GM19035 (cell line): ENCODE measurements around the gene EMILIN1.

Experiments
- ATAC-seq: cut with Tn5 transposase; IDR thresholded peaks from one replicate; pipeline ENCODE4 v1.9.1; 2021; ENCODE audit not compliant: unreplicated experiment

Gene EMILIN1

DNA sequence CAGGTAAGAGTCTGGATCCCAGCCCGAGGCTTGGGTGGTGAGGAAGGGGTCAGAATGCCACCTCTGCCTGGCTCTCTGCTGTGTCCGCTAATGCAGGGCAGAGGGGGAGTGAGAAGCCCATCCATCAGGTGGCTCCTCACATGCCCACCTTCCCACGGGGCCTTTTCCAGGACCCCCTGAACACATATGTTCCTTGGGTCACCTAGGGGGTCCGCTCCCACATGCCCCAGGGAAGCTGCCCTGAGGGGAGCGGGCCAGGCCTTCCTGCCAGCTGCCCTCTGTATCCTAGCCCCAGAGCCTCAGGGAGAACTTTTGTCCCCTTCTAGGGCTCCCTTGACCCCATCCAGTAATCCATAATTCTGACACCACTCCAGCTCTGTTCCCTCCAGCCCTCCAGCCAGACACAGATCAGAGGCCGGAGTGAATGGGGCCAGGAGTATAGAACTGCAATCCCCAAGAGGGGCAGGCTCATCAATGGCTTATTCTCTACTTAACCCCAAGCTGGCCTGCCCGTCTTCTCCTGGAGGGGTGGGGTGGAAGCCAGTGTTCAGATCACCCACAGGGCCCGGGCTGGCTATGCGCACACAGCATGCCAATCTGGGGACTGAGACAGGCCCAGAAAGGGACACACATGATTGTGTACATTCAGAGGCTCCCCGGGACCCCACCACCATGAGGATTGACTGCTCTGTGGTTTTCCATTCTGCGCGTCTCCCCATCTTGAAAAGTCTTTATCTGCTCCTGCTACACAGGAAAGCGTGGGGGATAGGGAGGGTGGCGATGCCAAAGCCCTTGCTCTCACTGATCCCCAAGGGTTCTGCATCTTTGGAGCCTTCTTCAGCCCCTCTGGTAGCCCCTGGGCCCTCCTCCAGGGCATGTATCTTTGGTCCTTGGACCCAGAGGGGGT is 1.1 kb downstream of the EMILIN1 start:
- no peak for ATAC-seq

DNA sequence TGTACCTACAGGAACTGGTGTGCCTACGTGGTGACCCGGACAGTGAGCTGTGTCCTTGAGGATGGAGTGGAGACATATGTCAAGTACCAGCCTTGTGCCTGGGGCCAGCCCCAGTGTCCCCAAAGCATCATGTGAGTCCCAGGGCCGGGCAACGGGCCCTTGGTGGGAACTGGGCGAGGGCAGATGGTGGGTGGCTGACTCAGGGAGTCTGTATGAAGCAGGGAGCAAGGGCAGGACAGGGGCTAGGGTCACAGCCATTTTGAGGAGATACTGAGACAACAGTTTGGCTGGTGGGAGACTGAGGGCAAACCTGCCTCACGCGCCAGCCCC is 1.7 kb downstream of the EMILIN1 start:
- ATAC-seq, result no peak

DNA sequence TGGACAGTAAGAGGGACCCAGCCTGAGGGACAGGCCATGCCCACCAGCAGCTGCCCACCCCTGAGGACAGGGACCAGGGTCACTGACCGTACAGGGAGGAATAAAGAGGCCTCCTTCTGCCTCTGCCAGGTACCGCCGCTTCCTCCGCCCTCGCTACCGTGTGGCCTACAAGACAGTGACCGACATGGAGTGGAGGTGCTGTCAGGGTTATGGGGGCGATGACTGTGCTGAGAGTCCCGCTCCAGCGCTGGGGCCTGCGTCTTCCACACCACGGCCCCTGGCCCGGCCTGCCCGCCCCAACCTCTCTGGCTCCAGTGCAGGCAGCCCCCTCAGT is 2.2 kb downstream of the EMILIN1 start:
- no peak for ATAC-seq

DNA sequence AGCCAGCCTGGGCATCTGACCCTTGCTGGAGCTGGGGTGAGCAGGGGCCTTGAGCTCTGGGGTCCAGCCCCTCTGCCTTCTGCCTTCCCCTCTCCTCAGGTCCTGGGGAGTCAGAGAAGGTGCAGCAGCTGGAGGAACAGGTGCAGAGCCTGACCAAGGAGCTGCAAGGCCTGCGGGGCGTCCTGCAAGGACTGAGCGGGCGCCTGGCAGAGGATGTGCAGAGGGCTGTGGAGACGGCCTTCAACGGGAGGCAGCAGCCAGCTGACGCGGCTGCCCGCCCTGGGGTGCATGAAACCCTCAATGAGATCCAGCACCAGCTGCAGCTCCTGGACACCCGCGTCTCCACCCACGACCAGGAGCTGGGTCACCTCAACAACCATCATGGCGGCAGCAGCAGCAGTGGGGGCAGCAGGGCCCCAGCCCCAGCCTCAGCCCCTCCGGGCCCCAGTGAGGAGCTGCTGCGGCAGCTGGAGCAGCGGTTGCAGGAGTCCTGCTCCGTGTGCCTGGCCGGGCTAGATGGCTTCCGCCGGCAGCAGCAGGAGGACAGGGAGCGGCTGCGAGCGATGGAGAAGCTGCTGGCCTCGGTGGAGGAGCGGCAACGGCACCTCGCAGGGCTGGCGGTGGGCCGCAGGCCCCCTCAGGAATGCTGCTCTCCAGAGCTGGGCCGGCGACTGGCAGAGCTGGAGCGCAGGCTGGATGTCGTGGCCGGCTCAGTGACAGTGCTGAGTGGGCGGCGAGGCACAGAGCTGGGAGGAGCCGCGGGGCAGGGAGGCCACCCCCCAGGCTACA is 3.8 kb downstream of the EMILIN1 start:
- ATAC-seq, result no peak

DNA sequence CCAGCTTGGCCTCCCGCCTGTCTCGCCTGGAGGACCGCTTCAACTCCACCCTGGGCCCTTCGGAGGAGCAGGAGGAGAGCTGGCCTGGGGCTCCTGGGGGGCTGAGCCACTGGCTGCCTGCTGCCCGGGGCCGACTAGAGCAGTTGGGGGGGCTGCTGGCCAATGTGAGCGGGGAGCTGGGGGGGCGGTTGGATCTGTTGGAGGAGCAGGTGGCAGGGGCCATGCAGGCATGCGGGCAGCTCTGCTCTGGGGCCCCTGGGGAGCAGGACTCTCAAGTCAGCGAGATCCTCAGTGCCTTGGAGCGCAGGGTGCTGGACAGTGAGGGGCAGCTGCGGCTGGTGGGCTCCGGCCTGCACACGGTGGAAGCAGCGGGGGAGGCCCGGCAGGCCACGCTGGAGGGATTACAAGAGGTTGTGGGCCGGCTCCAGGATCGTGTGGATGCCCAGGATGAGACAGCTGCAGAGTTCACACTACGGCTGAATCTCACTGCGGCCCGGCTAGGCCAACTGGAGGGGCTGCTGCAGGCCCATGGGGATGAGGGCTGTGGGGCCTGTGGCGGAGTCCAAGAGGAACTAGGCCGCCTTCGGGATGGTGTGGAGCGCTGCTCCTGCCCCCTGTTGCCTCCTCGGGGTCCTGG is 4.5 kb downstream of the EMILIN1 start:
- ATAC-seq, result no peak

DNA sequence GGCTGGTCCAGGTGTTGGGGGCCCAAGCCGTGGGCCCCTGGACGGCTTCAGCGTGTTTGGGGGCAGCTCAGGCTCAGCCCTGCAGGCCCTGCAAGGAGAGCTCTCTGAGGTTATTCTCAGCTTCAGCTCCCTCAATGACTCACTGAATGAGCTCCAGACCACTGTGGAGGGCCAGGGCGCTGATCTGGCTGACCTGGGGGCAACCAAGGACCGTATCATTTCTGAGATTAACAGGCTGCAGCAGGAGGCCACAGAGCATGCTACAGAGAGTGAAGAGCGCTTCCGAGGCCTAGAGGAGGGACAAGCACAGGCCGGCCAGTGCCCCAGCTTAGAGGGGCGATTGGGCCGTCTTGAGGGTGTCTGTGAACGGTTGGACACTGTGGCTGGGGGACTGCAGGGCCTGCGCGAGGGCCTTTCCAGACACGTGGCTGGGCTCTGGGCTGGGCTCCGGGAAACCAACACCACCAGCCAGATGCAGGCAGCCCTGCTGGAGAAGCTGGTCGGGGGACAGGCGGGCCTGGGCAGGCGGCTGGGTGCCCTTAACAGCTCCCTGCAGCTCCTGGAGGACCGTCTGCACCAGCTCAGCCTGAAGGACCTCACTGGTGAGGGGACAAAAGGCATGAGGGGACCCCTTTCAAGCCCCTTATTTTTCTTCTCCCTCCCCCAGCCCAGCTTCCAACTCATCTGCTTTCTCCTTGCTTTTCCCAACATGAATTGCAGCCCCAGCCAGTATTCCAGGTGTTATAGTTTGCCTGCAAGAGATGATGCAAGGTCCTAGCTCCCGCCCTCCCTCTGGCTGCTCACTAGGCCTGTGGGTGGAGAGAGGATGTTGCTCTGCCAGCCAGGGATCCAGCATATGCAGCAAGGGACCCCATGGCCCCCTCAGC is 5.2 kb downstream of the EMILIN1 start:
- no peak for ATAC-seq

DNA sequence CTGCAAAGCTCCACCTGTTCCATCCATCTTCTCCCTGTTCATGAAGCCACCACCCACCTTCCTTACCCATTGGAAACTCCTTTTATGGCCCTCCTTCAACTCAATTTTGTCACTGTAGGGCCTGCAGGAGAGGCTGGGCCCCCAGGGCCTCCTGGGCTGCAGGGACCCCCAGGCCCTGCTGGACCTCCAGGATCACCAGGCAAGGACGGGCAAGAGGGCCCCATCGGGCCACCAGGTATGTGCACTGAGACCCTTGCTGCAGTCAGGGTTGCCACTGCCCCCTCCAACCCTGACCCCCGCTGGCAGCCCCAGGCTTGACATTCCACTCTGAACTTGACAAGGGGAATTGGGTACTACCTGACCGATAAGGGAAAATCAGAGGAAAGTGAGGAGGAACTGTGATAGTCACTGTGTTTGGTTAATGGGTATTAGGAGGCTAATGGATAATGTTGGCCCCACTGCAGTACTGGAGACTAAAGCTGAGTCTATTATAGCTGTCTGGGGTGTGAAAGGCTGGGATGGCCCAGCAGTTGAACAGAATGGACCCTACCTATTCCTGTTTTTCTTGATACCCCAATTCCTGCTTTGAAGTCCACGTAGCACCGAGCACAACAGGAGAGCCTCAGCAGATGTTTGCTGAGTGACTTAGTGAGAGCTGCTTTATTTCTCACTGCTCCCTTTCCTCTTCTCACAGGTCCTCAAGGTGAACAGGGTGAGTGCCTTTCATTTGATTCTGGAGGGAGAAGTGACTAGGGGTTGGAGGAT is 6.1 kb downstream of the EMILIN1 start:
- ATAC-seq, result no peak

DNA sequence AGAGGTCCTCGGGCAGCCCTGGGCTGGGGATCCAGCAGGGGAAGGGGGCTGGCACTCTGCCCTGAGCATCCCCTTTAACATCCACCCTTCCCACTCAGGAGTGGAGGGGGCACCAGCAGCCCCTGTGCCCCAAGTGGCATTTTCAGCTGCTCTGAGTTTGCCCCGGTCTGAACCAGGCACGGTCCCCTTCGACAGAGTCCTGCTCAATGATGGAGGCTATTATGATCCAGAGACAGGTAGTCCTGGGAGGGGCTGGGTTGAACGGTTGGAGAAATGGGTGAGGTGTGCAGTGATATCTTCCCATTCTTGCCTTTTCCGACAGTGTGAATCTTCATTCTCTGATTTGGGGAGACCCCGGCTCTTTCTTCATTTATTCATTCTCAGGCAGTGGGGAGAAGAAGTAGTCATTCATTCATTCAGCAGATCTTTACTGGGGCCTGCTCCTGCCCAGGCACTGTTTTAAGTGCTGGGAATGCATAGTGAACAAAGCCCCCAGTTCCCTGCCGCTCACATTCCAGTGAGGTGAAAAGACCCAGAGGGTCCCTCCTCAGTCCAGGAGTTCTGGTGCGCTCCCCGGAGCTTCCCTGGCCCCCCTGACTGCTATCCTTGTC is 6.8 kb downstream of the EMILIN1 start:
- no peak for ATAC-seq

DNA sequence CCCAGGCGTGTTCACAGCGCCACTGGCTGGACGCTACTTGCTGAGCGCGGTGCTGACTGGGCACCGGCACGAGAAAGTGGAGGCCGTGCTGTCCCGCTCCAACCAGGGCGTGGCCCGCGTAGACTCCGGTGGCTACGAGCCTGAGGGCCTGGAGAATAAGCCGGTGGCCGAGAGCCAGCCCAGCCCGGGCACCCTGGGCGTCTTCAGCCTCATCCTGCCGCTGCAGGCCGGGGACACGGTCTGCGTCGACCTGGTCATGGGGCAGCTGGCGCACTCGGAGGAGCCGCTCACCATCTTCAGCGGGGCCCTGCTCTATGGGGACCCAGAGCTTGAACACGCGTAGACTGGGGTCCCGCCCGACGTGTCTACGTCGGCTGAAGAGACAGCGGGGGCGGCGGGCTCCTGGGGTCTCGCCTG is 7.3 kb downstream of the EMILIN1 start:
- peak; percentile 2 for ATAC-seq

DNA sequence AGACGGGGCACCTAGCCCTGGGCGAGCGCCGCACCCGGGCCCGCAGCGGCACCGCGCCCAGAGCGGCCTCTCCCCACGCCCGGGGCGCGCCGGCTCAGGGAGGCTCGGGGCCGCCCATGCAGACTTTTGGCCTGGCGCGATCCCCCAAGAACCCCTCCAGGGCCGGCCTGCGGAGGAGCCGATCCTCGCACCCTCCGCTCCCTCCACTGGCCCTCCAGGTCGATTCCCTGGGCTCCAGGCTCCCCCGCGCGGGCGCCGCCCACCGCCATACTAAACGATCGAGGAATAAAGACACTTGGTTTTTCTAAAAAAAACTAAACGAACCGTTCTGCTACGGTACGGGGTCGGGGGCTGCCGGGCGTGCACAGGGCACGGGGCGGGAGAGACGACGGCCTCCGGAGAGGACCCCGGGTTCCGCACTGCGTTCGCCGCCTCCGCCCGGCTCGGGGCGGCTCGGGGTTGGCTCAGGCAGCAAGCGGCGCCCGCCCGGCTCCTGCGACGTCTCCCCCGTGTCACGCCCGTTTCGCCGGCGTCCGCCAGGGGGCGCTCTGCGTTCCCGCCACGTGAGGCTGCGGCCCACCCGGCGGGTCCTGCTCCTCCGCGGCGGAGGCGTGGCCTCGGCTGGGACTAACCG is 7.8 kb downstream of the EMILIN1 start:
- peak; percentile 76 for ATAC-seq

DNA sequence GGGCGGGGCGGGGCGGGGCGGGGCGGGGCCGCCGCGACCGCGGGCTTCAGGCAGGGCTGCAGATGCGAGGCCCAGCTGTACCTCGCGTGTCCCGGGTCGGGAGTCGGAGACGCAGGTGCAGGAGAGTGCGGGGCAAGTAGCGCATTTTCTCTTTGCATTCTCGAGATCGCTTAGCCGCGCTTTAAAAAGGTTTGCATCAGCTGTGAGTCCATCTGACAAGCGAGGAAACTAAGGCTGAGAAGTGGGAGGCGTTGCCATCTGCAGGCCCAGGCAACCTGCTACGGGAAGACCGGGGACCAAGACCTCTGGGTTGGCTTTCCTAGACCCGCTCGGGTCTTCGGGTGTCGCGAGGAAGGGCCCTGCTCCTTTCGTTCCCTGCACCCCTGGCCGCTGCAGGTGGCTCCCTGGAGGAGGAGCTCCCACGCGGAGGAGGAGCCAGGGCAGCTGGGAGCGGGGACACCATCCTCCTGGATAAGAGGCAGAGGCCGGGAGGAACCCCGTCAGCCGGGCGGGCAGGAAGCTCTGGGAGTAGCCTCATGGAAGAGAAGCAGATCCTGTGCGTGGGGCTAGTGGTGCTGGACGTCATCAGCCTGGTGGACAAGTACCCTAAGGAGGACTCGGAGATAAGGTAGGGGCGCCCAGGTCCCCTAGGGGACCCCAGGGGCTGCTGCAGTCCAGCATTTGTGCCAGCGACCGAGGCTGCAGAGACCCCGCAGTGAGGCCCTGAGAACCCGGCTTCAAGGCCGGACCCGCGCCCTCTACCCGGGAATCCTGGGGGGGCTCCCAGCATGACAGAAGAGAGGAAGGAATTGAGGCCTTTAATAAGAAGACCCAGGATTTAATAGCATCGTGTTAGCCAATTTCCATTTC is 8.5 kb downstream of the EMILIN1 start, which contains the start of gene KHK:
KHK (plus strand) TSS at position 49 of the 870 bp plus-strand sequence; CDS start at position 537, 488 bp downstream.
- ATAC-seq, result no peak

DNA sequence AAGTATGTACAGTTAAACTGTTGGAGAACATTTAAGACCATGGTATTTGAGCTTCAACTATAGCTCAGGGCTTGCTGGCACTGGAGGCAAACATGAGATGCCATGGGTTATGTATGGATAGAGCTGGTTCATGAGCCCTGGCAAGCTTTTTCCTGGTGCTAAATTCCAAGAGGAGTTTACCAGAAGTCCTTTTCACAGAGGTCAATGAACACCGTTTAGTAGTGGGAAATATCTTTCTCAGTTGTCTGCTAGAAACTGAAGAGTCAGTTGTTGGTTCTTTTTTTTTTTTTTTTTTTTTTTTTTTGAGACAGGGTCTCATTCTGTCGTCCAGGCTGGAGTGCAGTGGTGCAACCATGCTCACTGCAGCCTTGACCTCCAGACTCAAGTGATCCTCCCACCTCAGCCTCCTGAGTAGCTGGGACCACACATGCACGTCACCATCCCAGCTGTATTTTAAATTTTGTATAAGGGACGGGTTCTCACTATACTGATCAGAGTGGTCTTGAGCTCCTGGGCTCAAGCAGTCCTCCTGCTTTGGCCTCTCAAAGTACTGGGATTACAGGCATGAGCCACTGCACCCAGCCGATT is 9.5 kb downstream of the EMILIN1 start:
- ATAC-seq, result no peak

DNA sequence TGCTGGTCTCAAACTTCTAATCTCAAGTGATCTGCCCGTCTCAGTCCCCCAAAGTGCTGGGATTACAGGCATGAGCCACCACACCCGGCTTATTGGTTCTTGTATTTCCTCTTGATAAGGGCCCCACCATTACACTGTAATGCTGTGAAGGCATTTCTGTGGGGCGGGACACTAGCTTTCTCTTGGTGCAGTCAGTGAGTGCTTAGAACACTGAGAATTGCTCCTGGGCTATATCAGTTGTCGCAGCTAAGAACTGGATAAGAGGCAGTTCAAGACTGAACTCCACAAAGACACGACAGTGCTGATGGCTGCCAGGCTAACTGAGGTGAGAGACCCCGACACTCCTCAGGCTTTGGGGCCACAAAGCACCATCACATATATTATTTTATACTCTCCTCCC is 10.2 kb downstream of the EMILIN1 start:
- ATAC-seq, result no peak

DNA sequence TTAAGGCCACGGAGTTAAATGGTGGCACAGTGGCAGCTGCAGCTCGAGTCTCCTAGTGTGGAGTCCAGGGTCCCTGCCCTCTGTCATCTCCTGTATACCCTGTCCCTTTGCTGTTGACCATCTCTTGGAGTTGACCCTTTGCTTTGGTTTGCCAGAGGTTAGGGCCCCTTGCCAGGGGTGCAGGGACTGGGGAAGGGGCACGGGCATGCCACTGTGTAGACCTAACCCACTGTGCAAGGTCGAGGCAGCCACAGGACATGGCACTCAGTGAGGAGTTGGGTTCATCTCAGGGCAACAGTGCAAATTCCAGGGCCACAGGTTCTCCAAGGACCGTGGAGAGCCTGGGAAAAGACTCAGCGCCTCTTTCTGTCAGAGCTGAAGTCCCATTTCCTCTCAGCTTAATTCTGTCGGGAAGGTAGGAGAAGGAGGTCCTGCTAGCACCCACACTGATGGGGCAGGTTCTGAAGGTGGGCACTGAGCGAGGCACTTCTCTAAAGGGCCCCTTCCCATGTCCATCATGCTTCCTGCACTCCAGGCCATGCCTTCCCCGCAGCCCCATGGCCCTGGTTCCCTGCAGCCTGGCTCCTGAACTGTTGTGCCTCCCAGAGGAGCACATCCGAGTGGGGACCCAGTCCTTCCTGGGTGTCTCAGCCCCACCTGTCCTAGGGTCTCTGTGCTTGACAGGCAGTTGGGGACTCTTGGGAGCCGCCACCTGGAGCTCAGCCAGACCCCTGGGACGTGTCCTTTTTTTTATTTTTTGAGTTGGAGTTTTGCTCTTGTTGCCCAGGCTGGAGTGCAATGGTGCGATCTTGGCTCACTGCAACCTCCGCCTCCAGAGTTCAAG is 10.9 kb downstream of the EMILIN1 start:
- no peak for ATAC-seq

DNA sequence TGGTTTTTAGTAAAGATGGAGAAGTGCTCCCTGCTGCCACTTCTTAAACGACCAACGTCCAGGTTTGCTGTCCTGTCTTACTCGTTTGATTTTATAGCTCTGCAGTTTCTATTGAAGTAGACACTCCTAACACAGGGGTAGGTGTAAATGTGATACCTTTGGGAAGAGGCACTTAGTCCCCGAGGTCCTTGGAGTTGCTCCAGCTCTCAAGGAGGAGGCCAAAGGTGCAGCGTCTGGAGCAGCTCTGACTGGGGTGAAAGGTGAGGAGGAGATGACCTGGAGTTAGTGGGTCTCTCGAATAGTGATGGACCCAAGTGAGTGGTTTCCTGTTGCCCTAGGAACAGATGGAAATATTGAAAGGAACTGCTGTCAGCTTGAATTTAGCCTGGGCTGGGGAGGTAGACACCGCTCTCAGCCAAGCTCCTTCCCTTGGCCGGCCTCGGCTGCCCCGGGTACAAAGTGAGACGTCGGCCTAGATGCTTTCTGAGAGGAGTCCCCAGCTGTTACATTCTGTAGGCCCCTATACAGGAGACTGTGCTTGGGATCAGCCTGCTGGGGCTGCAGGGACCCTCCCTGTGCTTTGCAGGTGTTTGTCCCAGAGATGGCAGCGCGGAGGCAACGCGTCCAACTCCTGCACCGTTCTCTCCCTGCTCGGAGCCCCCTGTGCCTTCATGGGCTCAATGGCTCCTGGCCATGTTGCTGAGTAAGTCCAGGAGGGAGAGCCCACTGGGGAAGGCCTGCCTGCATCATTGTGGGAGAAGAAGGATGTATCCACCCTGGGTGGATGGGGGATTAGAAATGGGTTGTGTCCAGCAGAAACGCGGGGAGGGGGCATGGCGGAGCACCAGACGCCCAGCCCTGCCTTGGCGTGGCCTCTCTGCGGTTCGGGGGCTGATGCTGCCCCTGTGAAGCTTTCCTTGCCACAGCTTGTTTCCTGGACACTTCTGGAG is 13.6 kb downstream of the EMILIN1 start:
- no peak for ATAC-seq
